Keratinocyte (primary cell): Measurements from ENCODE around the gene IZUMO1R. TPM values are rescaled to one million over a fixed set of nuclear protein-coding genes. Genes with fewer than 3 reads are reported as not detected.

Source experiments
- DNase-seq: peaks from one replicate; pipeline ENCODE4 v3.0.0-alpha.2; 2011; ENCODE audit warnings: low read depth, missing footprints, low spot score
- FAIRE-seq: peaks from 2 replicates; lab custom pipeline; 2011; peaks lifted over from hg19 to GRCh38; lab: Jason Lieb, UNC
- H2AFZ ChIP-seq: 2 replicates; pipeline ENCODE4 v1.6.0; 2012; ENCODE audit warnings: low read length, control low read depth, inconsistent platforms; ENCODE audit not compliant: control insufficient read depth
- H3K27ac ChIP-seq: 2 replicates; pipeline ENCODE4 v1.5.1; 2011; ENCODE audit warnings: low read length; ENCODE audit not compliant: control insufficient read depth, insufficient read depth
- H3K27me3 ChIP-seq: 3 replicates; pipeline ENCODE4 v1.6.0; 2011; ENCODE audit warnings: low read length; ENCODE audit not compliant: control insufficient read depth, insufficient read depth; ENCODE audit errors: extremely low read depth
- H3K36me3 ChIP-seq, 2 experiments: 2 replicates in 1 of 2; 3 replicates in 1 of 2; pipeline ENCODE4 v1.5.1; 2011; ENCODE audit warnings: low read length in 2 of 2, mild to moderate bottlenecking in 1 of 2; ENCODE audit not compliant: control insufficient read depth in 2 of 2, insufficient read depth in 2 of 2; ENCODE audit errors: extremely low read depth in 1 of 2
- H3K4me1 ChIP-seq: 3 replicates; pipeline ENCODE4 v1.5.1; 2011; ENCODE audit warnings: low read length; ENCODE audit not compliant: control insufficient read depth, insufficient read depth; ENCODE audit errors: extremely low read depth
- H3K4me2 ChIP-seq: 3 replicates; pipeline ENCODE4 v1.6.0; 2011; ENCODE audit warnings: low read depth, low read length; ENCODE audit not compliant: control insufficient read depth, insufficient read depth; ENCODE audit errors: extremely low read depth
- H3K4me3 ChIP-seq, 3 experiments: fragments of 200-600 bp in 1 of 3; sonication (generic) in 1 of 3; 2 replicates in 2 of 3; 3 replicates in 1 of 3; pipeline ENCODE4 v1.5.1; 2011 to 2016; ENCODE audit warnings: low read length in 3 of 3, mild to moderate bottlenecking in 3 of 3, control low read depth in 2 of 3, inconsistent platforms in 1 of 3, low read depth in 1 of 3, mixed read lengths in 1 of 3, mixed run types in 1 of 3, moderate library complexity in 1 of 3; ENCODE audit not compliant: control insufficient read depth in 2 of 3, insufficient read depth in 2 of 3; ENCODE audit errors: extremely low read depth in 1 of 3
- H3K79me2 ChIP-seq: 2 replicates; pipeline ENCODE4 v1.6.0; 2012; ENCODE audit warnings: low read length; ENCODE audit not compliant: control insufficient read depth, insufficient read depth
- H3K9ac ChIP-seq: 3 replicates; pipeline ENCODE4 v1.6.0; 2011; ENCODE audit warnings: low read length; ENCODE audit not compliant: control insufficient read depth, insufficient read depth; ENCODE audit errors: extremely low read depth
- H3K9me1 ChIP-seq: 3 replicates; pipeline ENCODE4 v1.6.0; 2011; ENCODE audit warnings: low read length; ENCODE audit not compliant: control insufficient read depth, insufficient read depth; ENCODE audit errors: extremely low read depth
- H3K9me3 ChIP-seq: 2 replicates; pipeline ENCODE4 v1.5.1; 2012; ENCODE audit warnings: low read depth, low read length; ENCODE audit not compliant: control insufficient read depth
- H4K20me1 ChIP-seq: 3 replicates; pipeline ENCODE4 v1.6.0; 2011; ENCODE audit warnings: low read length; ENCODE audit not compliant: control insufficient read depth, insufficient read depth; ENCODE audit errors: extremely low read depth
- EZH2 ChIP-seq: IDR thresholded peaks from one replicate; pipeline ENCODE4 v1.6.1; 2012; ENCODE audit warnings: inconsistent platforms, mild to moderate bottlenecking, low read length, moderate library complexity
- dilution Hi-C: fragments of 300-500 bp; cut with MboI; formaldehyde crosslinking; loops from one replicate; pipeline ENCODE4 v1.7.0; 2020; ENCODE audit warnings: low sequenced_read_pairs; ENCODE audit not compliant: extremely low pct_ligation_motif_present
- polyA plus RNA-seq, 5 experiments: library from polyadenylated mRNA; depleted of rRNA in 3 of 5; stranded (reverse) in 3 of 5; stranded (forward) in 1 of 5; unstranded in 1 of 5; fragments of >200 nt; gene quantifications; 1 replicate in 1 of 5; 2 replicates in 3 of 5; 3 replicates in 1 of 5; pipeline versions ENCODE4 v1.2.1 to v1.2.3, GENCODE V29; 2011 to 2012; ENCODE audit warnings: missing spikeins in 2 of 5, low read depth in 1 of 5, low replicate concordance in 1 of 5
- TF ChIP-seq, protein P1 (sequence below), 3 experiments: IDR thresholded peaks in 1 of 3; conservative IDR thresholded peaks in 1 of 3; optimal IDR thresholded peaks in 1 of 3; 2 replicates in 2 of 3; 3 replicates in 1 of 3; pipeline versions ENCODE3 to v1.5.1; 2011; ENCODE audit warnings: low read length in 3 of 3, mild to moderate bottlenecking in 3 of 3, moderate library complexity in 2 of 3, control low read depth in 1 of 3, inconsistent platforms in 1 of 3; ENCODE audit not compliant: insufficient read depth in 2 of 3; ENCODE audit errors: extremely low read depth in 1 of 3

IZUMO1R gene
- polyA plus RNA-seq, 1 donor (not counting 4 experiments of a cell fraction or from before 2014, with no cell fraction given), result not detected

DNA sequence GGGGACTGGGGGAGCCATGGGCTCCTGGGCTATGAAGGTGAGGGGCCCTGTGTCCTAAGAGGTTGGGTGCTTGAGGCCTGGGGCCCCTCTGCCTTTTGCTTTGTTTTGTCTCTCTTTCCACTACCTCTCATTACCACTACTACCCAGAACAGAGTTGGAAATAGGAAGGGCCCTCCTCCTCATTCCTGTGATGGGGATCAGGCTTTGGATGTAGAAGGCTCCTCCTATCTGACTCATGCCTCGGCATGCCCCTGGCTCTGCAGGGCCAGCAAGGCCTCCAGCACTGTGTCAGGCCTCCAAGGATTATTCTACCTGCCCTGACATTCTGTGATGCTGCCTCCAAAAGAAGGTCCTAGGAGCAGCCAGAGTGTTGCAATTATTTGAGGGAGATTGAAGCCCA is 766 bp downstream of the IZUMO1R start:
- no peaks in the 10 kb centered on the region for H3K9me3 ChIP-seq
- dilution Hi-C loops, result no loop called here
- no peaks in the 10 kb centered on the region for H3K79me2 ChIP-seq
- peaks cover 3% of the 10 kb centered on the region for H3K27me3 ChIP-seq
- no peak overlapping the region for H3K4me2 ChIP-seq
- no peak overlapping the region for H2AFZ ChIP-seq
- no peaks in the 10 kb centered on the region for H3K9me1 ChIP-seq
- no peak overlapping the region for H3K27ac ChIP-seq
- TF ChIP-seq, protein P1, sequence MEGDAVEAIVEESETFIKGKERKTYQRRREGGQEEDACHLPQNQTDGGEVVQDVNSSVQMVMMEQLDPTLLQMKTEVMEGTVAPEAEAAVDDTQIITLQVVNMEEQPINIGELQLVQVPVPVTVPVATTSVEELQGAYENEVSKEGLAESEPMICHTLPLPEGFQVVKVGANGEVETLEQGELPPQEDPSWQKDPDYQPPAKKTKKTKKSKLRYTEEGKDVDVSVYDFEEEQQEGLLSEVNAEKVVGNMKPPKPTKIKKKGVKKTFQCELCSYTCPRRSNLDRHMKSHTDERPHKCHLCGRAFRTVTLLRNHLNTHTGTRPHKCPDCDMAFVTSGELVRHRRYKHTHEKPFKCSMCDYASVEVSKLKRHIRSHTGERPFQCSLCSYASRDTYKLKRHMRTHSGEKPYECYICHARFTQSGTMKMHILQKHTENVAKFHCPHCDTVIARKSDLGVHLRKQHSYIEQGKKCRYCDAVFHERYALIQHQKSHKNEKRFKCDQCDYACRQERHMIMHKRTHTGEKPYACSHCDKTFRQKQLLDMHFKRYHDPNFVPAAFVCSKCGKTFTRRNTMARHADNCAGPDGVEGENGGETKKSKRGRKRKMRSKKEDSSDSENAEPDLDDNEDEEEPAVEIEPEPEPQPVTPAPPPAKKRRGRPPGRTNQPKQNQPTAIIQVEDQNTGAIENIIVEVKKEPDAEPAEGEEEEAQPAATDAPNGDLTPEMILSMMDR (optimal IDR thresholded peaks at IDR 0.05 in 1 of 3, IDR thresholded peaks at IDR 0.05 in 1 of 3, conservative IDR thresholded peaks at IDR 0.05 in 1 of 3; ENCODE audit: extremely low read depth in 1 of 3, insufficient read depth in 2 of 3, low read length in 3 of 3), result no peak
- TF ChIP-seq EZH2, result no peak
- H3K4me3 ChIP-seq, result no peak overlapping the region
- H4K20me1 ChIP-seq, result no peaks in the 10 kb centered on the region
- peak; percentile 83 for FAIRE-seq
- H3K4me1 ChIP-seq, result peaks cover 8% of the 10 kb centered on the region
- H3K36me3 ChIP-seq, result no peaks in the 10 kb centered on the region
- DNase-seq, result peak; percentile 28
- H3K9ac ChIP-seq, result no peak overlapping the region

DNA sequence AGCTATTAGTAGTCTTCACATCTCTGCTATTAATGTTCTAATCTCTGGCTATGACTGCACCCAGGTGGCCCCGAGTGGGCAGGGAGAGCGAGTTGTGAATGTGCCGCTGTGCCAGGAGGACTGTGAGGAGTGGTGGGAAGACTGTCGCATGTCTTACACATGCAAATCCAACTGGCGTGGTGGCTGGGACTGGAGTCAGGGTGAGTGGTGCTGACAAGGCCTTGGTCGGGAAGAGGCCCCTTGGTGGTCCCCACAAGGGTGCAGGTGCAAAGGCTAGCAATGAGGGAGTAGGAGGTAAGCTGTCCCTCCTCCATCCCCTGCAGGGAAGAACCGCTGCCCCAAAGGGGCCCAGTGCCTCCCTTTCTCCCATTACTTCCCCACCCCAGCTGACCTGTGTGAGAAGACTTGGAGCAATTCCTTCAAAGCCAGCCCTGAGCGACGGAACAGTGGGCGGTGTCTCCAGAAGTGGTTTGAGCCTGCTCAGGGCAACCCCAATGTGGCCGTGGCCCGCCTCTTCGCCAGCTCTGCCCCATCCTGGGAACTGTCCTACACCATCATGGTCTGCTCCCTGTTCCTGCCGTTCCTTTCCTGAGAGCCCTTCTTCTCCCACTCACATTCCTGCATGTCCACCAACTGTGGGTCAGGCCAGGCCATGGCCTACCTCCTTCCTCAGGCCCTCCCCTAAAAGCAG is 2.9 kb downstream of the IZUMO1R start:
- TF ChIP-seq, protein P1 (optimal IDR thresholded peaks at IDR 0.05 in 1 of 3, IDR thresholded peaks at IDR 0.05 in 1 of 3, conservative IDR thresholded peaks at IDR 0.05 in 1 of 3; ENCODE audit: extremely low read depth in 1 of 3, insufficient read depth in 2 of 3, low read length in 3 of 3), result no peak
- no peak for TF ChIP-seq EZH2
- dilution Hi-C loops, result no loop called here
- Histone ChIP-seq H3K9me3 (no peaks in the 10 kb centered on the region), H3K4me3 (no peak overlapping the region), H3K4me2 (no peak overlapping the region), H3K36me3 (no peaks in the 10 kb centered on the region), H2AFZ (no peak overlapping the region), H3K79me2 (no peaks in the 10 kb centered on the region), H3K27ac (no peak overlapping the region), H3K9me1 (no peaks in the 10 kb centered on the region), H3K9ac (no peak overlapping the region), H3K27me3 (peaks cover 3% of the 10 kb centered on the region), H4K20me1 (no peaks in the 10 kb centered on the region), H3K4me1 (peaks cover 8% of the 10 kb centered on the region)
- FAIRE-seq (no peak), DNase-seq (no peak)
